Loucy (cell line): ENCODE results near the gene MUC20.
"Not testable (repeated sequence)": the region's sequence is repeated elsewhere in the genome, so short reads cannot be mapped to it uniquely, and the experiment has no call there.

ENCODE experiments used
- H2AFZ ChIP-seq: fragments of 200-600 bp; sonication (generic); 2 replicates; pipeline ENCODE4 v1.6.0; 2016; ENCODE audit warnings: antibody characterized with exemption, mild to moderate bottlenecking, low read length, moderate library complexity
- H3F3A ChIP-seq: fragments of 200-600 bp; 2 replicates; pipeline ENCODE4 v1.6.0; 2016; ENCODE audit warnings: antibody characterized with exemption, low read depth, mild to moderate bottlenecking
- H3K27me3 ChIP-seq: fragments of 200-600 bp; sonication (generic); 2 replicates; pipeline ENCODE4 v1.6.1; 2014; ENCODE audit warnings: low read length, mild to moderate bottlenecking; ENCODE audit not compliant: insufficient read depth, poor library complexity, severe bottlenecking
- H3K36me3 ChIP-seq: fragments of 200-600 bp; sonication (generic); 2 replicates; pipeline ENCODE4 v1.6.1; 2016; ENCODE audit warnings: low read length; ENCODE audit not compliant: insufficient read depth
- H3K4me1 ChIP-seq: fragments of 200-600 bp; sonication (generic); 2 replicates; pipeline ENCODE4 v1.5.1; 2014; ENCODE audit warnings: low read length, mild to moderate bottlenecking; ENCODE audit not compliant: insufficient read depth, poor library complexity, severe bottlenecking
- H3K4me2 ChIP-seq: fragments of 200-600 bp; sonication (generic); 2 replicates; pipeline ENCODE4 v1.6.0; 2014; ENCODE audit warnings: antibody characterized with exemption, low read length, low read depth, mild to moderate bottlenecking; ENCODE audit not compliant: poor library complexity, severe bottlenecking
- H3K4me3 ChIP-seq: fragments of 200-600 bp; sonication (generic); 2 replicates; pipeline ENCODE4 v1.5.1; 2014; ENCODE audit warnings: low read length, mild to moderate bottlenecking, mixed read lengths; ENCODE audit not compliant: poor library complexity, severe bottlenecking
- H3K79me2 ChIP-seq: fragments of 200-600 bp; sonication (generic); 2 replicates; pipeline ENCODE4 v1.6.1; 2014; ENCODE audit warnings: low read length; ENCODE audit not compliant: insufficient read depth
- H3K9ac ChIP-seq: fragments of 200-600 bp; sonication (generic); 2 replicates; pipeline ENCODE4 v1.6.0; 2014; ENCODE audit warnings: mild to moderate bottlenecking, low read depth, low read length, moderate library complexity; ENCODE audit not compliant: poor library complexity, severe bottlenecking
- H3K9me2 ChIP-seq: fragments of 200-600 bp; sonication (generic); replicated peaks from 2 replicates; pipeline ENCODE4 v1.6.1; 2016; ENCODE audit warnings: low read depth, low read length, mixed read lengths
- H3K9me3 ChIP-seq: fragments of 200-600 bp; sonication (generic); 2 replicates; pipeline ENCODE4 v1.6.1; 2014; ENCODE audit warnings: mild to moderate bottlenecking, antibody characterized with exemption, low read length, low read depth; ENCODE audit not compliant: insufficient read depth
- H4K20me1 ChIP-seq: fragments of 200-600 bp; sonication (generic); 2 replicates; pipeline ENCODE4 v1.6.0; 2014; ENCODE audit warnings: antibody characterized with exemption, low read length, mild to moderate bottlenecking; ENCODE audit not compliant: insufficient read depth, poor library complexity, severe bottlenecking
- CTCF ChIP-seq: fragments of 200-600 bp; sonication (generic); conservative IDR thresholded peaks from 2 replicates; pipeline ENCODE4 v1.5.1; 2014; ENCODE audit warnings: mild to moderate bottlenecking, antibody characterized with exemption, low read length
- EZH2phosphoT487 ChIP-seq: fragments of 200-600 bp; IDR thresholded peaks from 2 replicates; pipeline ENCODE4 v1.6.1; 2018; ENCODE audit warnings: antibody characterized with exemption, mild to moderate bottlenecking, moderate library complexity, borderline replicate concordance

The MUC20 gene

GRCh38 chr3:195717852-195718476 is 2.8 kb upstream of the MUC20 start:
- peaks cover 6% of the 10 kb centered on the region; the same call in 1 of the 2 replicates for H3K36me3 ChIP-seq
- no peaks in the 10 kb centered on the region for H3K9me2 ChIP-seq
- no peak overlapping the region for H3K4me3 ChIP-seq
- no peak overlapping the region for H3K9ac ChIP-seq
- H3F3A ChIP-seq = no peaks in the 10 kb centered on the region
- H3K9me3 ChIP-seq = no peaks in the 10 kb centered on the region
- TF ChIP-seq EZH2phosphoT487 (no peak), CTCF (no peak)
- no peaks in the 10 kb centered on the region for H4K20me1 ChIP-seq
- H2AFZ ChIP-seq = no peak overlapping the region
- H3K79me2 ChIP-seq = no peaks in the 10 kb centered on the region
- H3K27me3 ChIP-seq = no peaks in the 10 kb centered on the region
- H3K4me1 ChIP-seq = no peaks in the 10 kb centered on the region
- no peak overlapping the region for H3K4me2 ChIP-seq

DNA sequence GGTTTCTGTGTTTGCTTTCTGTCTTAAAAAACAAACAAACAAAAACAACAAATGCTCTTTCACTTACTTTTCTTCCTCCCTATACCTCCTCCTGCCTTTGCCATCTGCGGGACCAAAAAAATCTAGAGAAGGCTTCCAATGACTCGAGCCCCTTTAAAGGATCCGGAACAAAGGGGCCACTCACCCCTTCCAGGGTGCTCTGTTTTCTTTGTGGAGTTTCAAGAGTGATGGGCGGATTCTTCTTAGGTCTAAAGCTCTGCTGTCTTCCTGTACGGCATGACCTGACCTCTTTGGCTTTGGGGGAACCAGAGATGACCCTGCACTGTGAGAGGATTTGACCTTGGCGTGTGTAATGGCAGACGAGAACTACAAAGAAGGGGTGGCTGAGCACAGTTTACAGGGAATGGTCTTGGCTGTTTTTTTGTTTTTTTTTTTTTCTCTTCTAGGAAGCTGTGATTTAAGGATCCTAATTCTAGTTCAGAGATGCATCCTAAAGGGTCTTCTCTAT is 2.2 kb upstream of the MUC20 start:
- H2AFZ ChIP-seq = no peak overlapping the region
- H3K79me2 ChIP-seq = no peaks in the 10 kb centered on the region
- peaks cover 6% of the 10 kb centered on the region; the same call in 1 of the 2 replicates for H3K36me3 ChIP-seq
- no peaks in the 10 kb centered on the region for H3K27me3 ChIP-seq
- H3K9me3 ChIP-seq = no peaks in the 10 kb centered on the region
- TF ChIP-seq CTCF = no peak
- TF ChIP-seq EZH2phosphoT487 = no peak
- no peaks in the 10 kb centered on the region for H3K4me1 ChIP-seq
- no peaks in the 10 kb centered on the region for H3F3A ChIP-seq
- no peaks in the 10 kb centered on the region for H4K20me1 ChIP-seq
- no peak overlapping the region for H3K4me3 ChIP-seq
- H3K9ac ChIP-seq = no peak overlapping the region
- no peaks in the 10 kb centered on the region for H3K9me2 ChIP-seq
- no peak overlapping the region for H3K4me2 ChIP-seq

DNA sequence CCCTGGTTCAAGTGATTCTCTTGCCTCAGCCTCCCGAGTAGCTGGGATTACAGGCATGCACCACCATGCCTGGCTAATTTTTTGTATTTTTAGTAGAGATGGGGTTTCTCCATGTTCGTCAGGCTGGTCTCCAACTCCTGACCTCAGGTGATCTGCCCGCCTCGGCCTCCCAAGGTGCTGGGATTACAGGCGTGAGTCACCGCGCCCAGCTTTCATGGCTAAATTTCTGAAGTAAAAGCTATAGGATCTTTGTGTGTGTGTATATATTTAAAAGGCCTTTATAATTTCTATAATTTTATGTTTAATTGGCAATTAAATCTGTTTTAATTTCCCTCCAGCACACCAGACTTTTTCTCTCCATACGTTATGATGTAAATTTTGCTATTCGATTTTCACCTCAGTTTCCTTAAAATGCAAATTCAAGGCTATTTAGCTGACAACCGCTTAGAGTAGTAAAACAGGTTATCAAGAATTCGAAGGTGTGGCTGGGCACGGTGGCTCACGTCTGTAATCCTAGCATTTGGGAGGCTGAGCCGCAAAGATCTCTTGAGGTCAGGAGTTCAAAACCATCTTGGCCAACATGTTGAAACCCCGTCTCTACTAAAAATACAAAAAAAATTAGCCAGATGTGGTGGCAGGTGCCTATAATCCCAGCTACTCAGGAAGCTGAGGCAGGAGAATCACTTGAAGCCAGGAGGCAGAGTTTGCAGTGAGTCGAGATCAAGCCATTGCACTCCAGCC is 1.1 kb upstream of the MUC20 start:
- not testable (repeated sequence) for H3K4me1 ChIP-seq, H3K9me3 ChIP-seq, H3K4me2 ChIP-seq, H3K27me3 ChIP-seq, H3K9me2 ChIP-seq, H4K20me1 ChIP-seq, H2AFZ ChIP-seq, H3K9ac ChIP-seq, H3K79me2 ChIP-seq, H3K4me3 ChIP-seq, H3K36me3 ChIP-seq, H3F3A ChIP-seq

DNA sequence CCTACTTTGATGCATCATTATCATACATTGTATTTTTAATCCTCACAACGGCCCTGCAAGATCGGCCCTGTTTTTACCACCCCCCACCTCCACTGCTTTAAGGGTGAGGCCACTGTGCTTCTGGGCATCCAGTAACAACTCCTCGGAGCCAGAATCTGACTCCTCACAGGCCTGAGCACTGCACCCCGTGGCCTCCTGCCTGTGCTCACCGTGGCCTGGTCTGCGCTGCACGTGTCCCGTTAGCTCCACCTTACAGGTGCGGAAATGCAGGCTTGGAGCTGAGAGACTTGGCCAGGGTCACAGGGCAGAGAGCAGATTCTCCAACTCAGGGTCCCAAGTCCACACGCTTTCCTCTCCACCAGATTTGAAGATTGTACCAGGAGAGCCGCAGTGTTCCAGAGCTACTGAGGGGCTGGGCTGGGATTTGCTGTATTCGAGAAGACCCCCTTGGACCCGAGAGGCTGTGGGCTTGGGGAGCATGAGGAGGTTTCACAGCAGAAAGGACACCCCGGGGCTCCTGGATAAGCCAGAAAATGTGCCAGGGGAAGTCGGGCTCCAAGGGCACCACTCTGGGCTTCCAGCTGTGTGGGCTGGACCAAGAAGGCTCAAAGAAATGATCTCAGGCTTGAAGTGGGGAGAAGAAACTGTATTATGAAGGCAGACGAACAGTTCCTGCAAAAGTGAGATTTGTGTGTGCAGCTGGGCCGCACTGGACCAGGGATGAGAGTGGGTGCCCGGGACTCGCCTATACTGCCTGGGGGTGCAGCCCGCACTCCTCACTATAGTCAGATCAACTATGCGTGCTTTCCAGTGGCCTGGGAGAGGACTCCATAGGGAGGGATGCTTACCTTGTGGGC is 1.6 kb downstream of the MUC20 start:
- not testable (repeated sequence) for H3K9me3 ChIP-seq, H3K27me3 ChIP-seq, H3K9ac ChIP-seq, H4K20me1 ChIP-seq, H3K4me2 ChIP-seq, H3K4me3 ChIP-seq, H3K4me1 ChIP-seq, H3K79me2 ChIP-seq, H3K9me2 ChIP-seq, H3F3A ChIP-seq, H2AFZ ChIP-seq, H3K36me3 ChIP-seq

DNA sequence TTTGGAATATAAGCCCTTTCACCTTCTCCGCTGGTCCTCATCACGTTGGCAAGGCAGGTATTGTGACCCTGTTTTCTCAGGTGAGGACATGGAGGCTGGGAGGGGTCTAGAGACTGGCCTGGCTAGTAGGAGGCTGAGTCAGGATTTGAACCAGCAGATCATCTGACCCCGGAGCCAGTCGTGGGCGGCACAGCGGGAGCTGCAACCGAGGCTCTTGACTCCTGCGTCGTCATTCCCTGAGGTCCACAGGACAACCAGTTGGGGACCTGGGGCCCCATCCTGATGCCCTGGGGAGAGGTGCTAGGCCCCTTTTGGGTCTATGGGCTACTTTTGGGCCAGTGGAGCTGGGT is 2.2 kb downstream of the MUC20 start:
- H3K4me2 ChIP-seq, H4K20me1 ChIP-seq, H3K36me3 ChIP-seq, H3K27me3 ChIP-seq, H3K9ac ChIP-seq, H3K4me3 ChIP-seq, H2AFZ ChIP-seq, H3K9me2 ChIP-seq, H3K79me2 ChIP-seq, H3K4me1 ChIP-seq, H3F3A ChIP-seq, H3K9me3 ChIP-seq: not testable (repeated sequence)
